Measurements from ENCODE around the gene DDTL.
"Not testable (repeated sequence)": the region's sequence is repeated elsewhere in the genome, so short reads cannot be mapped to it uniquely, and the experiment has no call there.

Gene DDTL

DNA sequence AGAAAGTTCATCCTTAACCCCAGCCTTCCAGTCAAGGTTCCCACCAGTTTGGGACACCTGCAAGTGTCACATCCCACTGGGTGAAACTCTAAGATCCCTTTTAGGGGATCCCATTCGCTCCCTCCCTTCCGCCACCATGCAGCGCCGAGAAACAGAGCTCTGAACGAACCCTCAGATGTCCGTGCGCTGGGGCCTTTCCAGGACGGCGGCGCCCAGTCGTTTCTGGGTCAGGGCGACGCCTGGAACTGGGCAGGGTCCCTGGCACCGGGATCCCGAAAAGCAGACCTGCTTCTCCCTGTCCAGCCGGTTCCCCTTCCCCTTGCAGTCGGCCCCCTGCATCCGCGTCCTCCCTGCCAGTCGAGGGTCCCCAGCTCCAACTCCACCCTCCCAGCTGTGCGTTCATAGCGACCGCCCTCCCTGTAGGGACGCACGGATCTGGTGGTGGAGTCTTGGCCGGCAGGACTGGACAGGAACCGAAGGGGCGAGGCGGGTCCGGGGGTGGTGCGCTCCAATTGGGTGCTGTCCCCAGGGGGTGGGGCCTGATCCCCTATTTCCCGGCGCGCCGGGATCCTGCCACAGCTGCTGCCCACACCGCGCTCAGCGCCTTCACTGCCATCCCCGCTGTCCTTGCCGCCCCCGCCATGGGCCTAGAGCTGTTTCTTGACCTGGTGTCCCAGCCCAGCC is 13.0 kb downstream of the DDTL start, which contains the start of gene GSTT2:
Gene GSTT2 (plus strand): TSS at position 578 of the 684 bp plus-strand sequence.
- H3K9ac ChIP-seq (ENCODE audit: low read length); H3K27ac ChIP-seq (ENCODE audit: low read depth, low read length); H3K4me3 ChIP-seq (ENCODE audit: insufficient read depth, low read length, poor library complexity, severe bottlenecking); H3K4me2 ChIP-seq (ENCODE audit: low read depth, low read length, poor library complexity, severe bottlenecking); H3K9me3 ChIP-seq (ENCODE audit: insufficient read depth, low read length); H3K9me2 ChIP-seq (replicated peaks; ENCODE audit: insufficient read depth, low read length); H3F3A ChIP-seq (ENCODE audit: insufficient read depth); H4K20me1 ChIP-seq (ENCODE audit: low read depth, low read length); H2AFZ ChIP-seq (ENCODE audit: low read depth, low read length, severe bottlenecking); H3K27me3 ChIP-seq (ENCODE audit: low read length); H3K36me3 ChIP-seq (ENCODE audit: low read length); H3K79me2 ChIP-seq (ENCODE audit: insufficient read depth, low read length): not testable (repeated sequence)

DNA sequence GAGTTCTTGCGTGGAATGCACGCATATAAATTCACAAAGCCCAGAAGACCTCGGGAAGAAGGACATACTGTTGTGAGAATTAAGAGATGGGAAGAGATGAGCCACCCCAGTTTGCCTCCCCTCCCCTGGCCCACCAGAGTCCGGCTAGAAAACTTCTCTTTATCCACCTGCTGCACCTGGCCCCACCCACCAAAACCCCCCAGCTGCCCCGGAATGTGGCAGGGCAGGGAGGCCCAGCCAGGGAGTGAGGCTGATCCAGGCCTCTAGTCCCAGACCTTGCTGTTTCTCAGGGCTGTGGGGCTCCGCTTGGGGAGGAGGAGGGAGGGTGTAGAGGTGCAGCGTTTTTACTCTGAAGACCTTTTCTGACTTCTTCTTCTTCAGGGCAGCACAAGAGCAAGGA is 13.9 kb downstream of the DDTL start:
- not testable (repeated sequence) for H2AFZ ChIP-seq (ENCODE audit: low read depth, low read length, severe bottlenecking); H3K79me2 ChIP-seq (ENCODE audit: insufficient read depth, low read length); H3K27me3 ChIP-seq (ENCODE audit: low read length); H3F3A ChIP-seq (ENCODE audit: insufficient read depth); H3K9me2 ChIP-seq (replicated peaks; ENCODE audit: insufficient read depth, low read length); H3K27ac ChIP-seq (ENCODE audit: low read depth, low read length); H3K36me3 ChIP-seq (ENCODE audit: low read length); H3K9ac ChIP-seq (ENCODE audit: low read length); H3K4me2 ChIP-seq (ENCODE audit: low read depth, low read length, poor library complexity, severe bottlenecking); H3K4me3 ChIP-seq (ENCODE audit: insufficient read depth, low read length, poor library complexity, severe bottlenecking); H4K20me1 ChIP-seq (ENCODE audit: low read depth, low read length); H3K9me3 ChIP-seq (ENCODE audit: insufficient read depth, low read length)

DNA sequence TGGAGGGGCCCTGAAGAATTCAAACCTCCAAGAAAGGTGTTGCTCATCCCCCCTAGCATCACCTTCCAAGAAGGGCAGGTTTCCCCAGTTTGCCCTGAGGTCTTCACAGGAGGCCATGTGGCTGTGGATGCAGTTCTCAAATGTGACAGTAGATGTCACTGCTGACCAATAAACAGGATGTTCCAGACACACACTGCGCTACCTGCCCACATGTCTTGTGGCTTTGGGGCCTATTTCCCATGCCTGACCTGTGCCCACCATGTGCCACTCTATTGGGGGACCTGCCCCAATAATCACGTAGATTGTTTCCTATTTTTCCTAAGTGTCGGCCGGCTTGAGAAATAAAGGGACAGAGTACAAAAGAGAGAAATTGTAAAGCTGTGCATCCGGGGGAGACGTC is 17.7 kb downstream of the DDTL start:
- H3K4me2 ChIP-seq (ENCODE audit: low read depth, low read length, poor library complexity, severe bottlenecking): no peak overlapping the region
- H3K4me3 ChIP-seq (ENCODE audit: insufficient read depth, low read length, poor library complexity, severe bottlenecking): no peak overlapping the region
- no peaks in the 10 kb centered on the region for H3K27me3 ChIP-seq (ENCODE audit: low read length)
- no peaks in the 10 kb centered on the region for H3K9me2 ChIP-seq (replicated peaks; ENCODE audit: insufficient read depth, low read length)
- no peak overlapping the region for H3K27ac ChIP-seq (ENCODE audit: low read depth, low read length)
- TF ChIP-seq EZH2phosphoT487 (conservative IDR thresholded peaks at IDR 0.05; ENCODE audit: low read length): no peak
- TF ChIP-seq, protein P1, sequence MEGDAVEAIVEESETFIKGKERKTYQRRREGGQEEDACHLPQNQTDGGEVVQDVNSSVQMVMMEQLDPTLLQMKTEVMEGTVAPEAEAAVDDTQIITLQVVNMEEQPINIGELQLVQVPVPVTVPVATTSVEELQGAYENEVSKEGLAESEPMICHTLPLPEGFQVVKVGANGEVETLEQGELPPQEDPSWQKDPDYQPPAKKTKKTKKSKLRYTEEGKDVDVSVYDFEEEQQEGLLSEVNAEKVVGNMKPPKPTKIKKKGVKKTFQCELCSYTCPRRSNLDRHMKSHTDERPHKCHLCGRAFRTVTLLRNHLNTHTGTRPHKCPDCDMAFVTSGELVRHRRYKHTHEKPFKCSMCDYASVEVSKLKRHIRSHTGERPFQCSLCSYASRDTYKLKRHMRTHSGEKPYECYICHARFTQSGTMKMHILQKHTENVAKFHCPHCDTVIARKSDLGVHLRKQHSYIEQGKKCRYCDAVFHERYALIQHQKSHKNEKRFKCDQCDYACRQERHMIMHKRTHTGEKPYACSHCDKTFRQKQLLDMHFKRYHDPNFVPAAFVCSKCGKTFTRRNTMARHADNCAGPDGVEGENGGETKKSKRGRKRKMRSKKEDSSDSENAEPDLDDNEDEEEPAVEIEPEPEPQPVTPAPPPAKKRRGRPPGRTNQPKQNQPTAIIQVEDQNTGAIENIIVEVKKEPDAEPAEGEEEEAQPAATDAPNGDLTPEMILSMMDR (IDR thresholded peaks at IDR 0.05; ENCODE audit: insufficient read depth, low read length, poor library complexity, severe bottlenecking): no peak
- no peaks in the 10 kb centered on the region for H3K9me3 ChIP-seq (ENCODE audit: insufficient read depth, low read length)
- no peaks in the 10 kb centered on the region for H3K79me2 ChIP-seq (ENCODE audit: insufficient read depth, low read length)
- H3K9ac ChIP-seq (ENCODE audit: low read length): no peak overlapping the region
- no peak overlapping the region for H2AFZ ChIP-seq (ENCODE audit: low read depth, low read length, severe bottlenecking)
- H3F3A ChIP-seq (ENCODE audit: insufficient read depth): no peaks in the 10 kb centered on the region
- no peaks in the 10 kb centered on the region for H4K20me1 ChIP-seq (ENCODE audit: low read depth, low read length)
- no peaks in the 10 kb centered on the region for H3K36me3 ChIP-seq (ENCODE audit: low read length)

DNA sequence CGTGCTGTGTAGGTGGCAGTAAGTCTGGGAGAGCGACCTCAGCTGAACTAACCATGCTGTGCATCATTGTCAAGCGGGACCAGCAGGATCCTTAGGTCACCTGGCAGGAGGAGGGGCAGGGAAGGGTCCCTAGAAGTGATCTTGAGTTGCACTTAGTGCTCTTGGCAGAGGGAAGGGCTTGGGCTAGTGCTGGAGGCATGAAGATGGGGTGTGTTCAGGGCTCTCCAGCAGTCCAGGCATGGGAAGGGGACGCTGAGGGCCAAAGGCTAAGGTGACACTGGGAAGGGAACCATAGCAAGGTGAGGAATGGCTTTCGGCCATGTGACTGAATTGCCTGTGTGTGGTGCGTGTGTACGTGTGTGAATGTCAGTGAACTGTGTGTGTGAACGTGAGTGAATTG is 19.4 kb downstream of the DDTL start:
- H3K79me2 ChIP-seq (ENCODE audit: insufficient read depth, low read length); H3K9me2 ChIP-seq (replicated peaks; ENCODE audit: insufficient read depth, low read length); H3K9me3 ChIP-seq (ENCODE audit: insufficient read depth, low read length); H3K27ac ChIP-seq (ENCODE audit: low read depth, low read length); H3F3A ChIP-seq (ENCODE audit: insufficient read depth); H4K20me1 ChIP-seq (ENCODE audit: low read depth, low read length); H3K36me3 ChIP-seq (ENCODE audit: low read length); H3K27me3 ChIP-seq (ENCODE audit: low read length); H3K9ac ChIP-seq (ENCODE audit: low read length); H3K4me2 ChIP-seq (ENCODE audit: low read depth, low read length, poor library complexity, severe bottlenecking); H3K4me3 ChIP-seq (ENCODE audit: insufficient read depth, low read length, poor library complexity, severe bottlenecking); H2AFZ ChIP-seq (ENCODE audit: low read depth, low read length, severe bottlenecking): not testable (repeated sequence)

DNA sequence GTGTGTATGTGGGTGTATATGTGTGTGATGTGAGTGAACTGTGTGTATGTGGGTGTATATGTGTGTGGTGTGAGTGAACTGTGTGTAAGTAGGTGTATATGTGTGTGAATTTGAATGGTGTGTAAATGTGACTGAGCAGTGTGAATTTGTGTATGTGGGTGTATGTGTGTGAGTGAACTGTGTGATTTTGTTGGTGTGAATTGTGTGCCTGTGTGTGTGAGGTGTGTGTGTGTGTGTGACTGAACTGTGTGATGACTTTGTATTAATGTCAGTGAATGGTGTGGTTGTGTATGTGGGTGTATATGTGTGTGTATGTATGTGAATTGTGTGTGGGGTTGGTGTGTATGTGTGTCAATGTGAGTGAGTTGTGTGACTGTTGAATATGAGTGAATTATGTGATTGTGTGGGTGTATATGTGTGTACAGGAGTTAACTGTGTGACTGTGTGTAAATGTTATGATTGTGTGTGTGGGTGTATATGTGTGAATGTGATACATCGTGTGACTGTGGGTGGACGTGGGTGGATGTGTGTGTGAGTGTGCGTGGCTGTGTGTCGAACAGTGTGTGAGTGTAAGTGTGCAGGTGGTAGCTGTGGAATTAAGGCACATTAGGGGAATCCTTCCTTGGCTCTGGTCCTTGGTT is 20.0 kb downstream of the DDTL start:
- not testable (repeated sequence) for H2AFZ ChIP-seq (ENCODE audit: low read depth, low read length, severe bottlenecking); H3F3A ChIP-seq (ENCODE audit: insufficient read depth); H3K4me3 ChIP-seq (ENCODE audit: insufficient read depth, low read length, poor library complexity, severe bottlenecking); H3K79me2 ChIP-seq (ENCODE audit: insufficient read depth, low read length); H3K27ac ChIP-seq (ENCODE audit: low read depth, low read length); H3K27me3 ChIP-seq (ENCODE audit: low read length); H3K9ac ChIP-seq (ENCODE audit: low read length); H3K9me3 ChIP-seq (ENCODE audit: insufficient read depth, low read length); H3K4me2 ChIP-seq (ENCODE audit: low read depth, low read length, poor library complexity, severe bottlenecking); H3K9me2 ChIP-seq (replicated peaks; ENCODE audit: insufficient read depth, low read length); H4K20me1 ChIP-seq (ENCODE audit: low read depth, low read length); H3K36me3 ChIP-seq (ENCODE audit: low read length)

DNA sequence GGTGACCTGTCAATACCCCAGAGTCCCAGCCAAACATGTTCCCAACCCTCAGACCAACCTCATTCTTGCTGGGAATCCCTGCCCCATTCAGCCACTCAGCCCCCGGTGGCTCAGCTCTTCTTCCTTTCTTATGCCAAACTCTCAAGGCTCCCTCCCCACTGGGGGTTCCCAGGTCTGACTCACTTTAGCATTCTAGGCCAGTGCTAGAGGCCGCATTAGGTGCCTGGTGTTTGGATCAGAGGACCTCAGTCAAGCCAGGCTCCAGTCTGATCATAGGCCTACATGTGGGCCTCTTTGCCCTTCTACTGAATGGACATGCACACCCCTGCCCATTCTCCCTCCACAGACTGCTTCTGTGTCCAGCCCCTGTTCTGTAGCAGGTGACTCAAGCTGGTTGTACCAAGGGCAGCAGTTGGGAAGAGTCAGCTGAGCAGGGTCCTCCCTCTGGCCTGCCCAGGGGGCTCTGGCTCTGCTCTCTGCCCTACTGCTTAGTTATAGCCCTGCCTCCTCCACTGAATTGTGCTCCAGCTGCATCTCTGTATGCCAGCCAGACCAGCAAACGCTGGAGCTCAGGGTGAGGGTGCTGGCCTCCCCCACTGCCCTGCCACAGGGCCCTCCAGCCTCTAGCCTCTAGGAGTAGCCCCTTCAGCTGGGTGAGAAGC is 23.0 kb downstream of the DDTL start:
- H3K27me3 ChIP-seq (ENCODE audit: low read length); H3K36me3 ChIP-seq (ENCODE audit: low read length); H3K4me2 ChIP-seq (ENCODE audit: low read depth, low read length, poor library complexity, severe bottlenecking); H4K20me1 ChIP-seq (ENCODE audit: low read depth, low read length); H3K4me3 ChIP-seq (ENCODE audit: insufficient read depth, low read length, poor library complexity, severe bottlenecking); H3K9me2 ChIP-seq (replicated peaks; ENCODE audit: insufficient read depth, low read length); H3K9me3 ChIP-seq (ENCODE audit: insufficient read depth, low read length); H3K9ac ChIP-seq (ENCODE audit: low read length); H3F3A ChIP-seq (ENCODE audit: insufficient read depth); H3K27ac ChIP-seq (ENCODE audit: low read depth, low read length); H2AFZ ChIP-seq (ENCODE audit: low read depth, low read length, severe bottlenecking); H3K79me2 ChIP-seq (ENCODE audit: insufficient read depth, low read length): not testable (repeated sequence)

DNA sequence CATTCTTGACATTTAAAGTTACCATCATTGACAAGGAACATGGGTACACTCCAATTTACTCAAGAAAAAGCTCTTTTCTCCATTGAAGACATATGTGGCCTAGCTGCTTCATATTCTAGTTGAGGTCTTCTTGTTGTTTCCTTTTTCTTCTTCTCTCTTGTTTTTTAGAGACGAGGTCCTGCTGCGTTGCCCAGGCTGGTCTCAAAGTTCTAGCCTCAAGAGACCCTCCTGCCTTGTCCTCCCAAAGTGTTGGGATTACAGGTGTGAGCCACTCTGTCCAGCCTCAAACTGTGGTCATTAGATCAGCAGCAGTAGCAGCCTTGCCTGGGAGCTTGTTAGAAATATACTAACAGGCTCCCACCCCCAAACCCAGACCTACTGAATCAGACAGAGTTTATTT is 26.4 kb downstream of the DDTL start:
- not testable (repeated sequence) for H3K9me2 ChIP-seq (replicated peaks; ENCODE audit: insufficient read depth, low read length); H3K27ac ChIP-seq (ENCODE audit: low read depth, low read length); H3K9ac ChIP-seq (ENCODE audit: low read length); H3K9me3 ChIP-seq (ENCODE audit: insufficient read depth, low read length); H3K36me3 ChIP-seq (ENCODE audit: low read length); H2AFZ ChIP-seq (ENCODE audit: low read depth, low read length, severe bottlenecking); H3K4me2 ChIP-seq (ENCODE audit: low read depth, low read length, poor library complexity, severe bottlenecking); H3K27me3 ChIP-seq (ENCODE audit: low read length); H3K4me3 ChIP-seq (ENCODE audit: insufficient read depth, low read length, poor library complexity, severe bottlenecking); H3F3A ChIP-seq (ENCODE audit: insufficient read depth); H3K79me2 ChIP-seq (ENCODE audit: insufficient read depth, low read length); H4K20me1 ChIP-seq (ENCODE audit: low read depth, low read length)

Data from SU-DHL-6 (cell line).